HEK293 (cell line): Measurements from ENCODE around the gene PRICKLE3.

Experiments
- EGR2 ChIP-seq: fragments of 450-650 bp; formaldehyde crosslinking; IDR thresholded peaks from 2 replicates; pipeline ENCODE4 v1.5.1; 2016; ENCODE audit warnings: low read depth, missing biosample characterization, missing genetic modification characterization
- GLIS1 ChIP-seq: fragments of 450-650 bp; formaldehyde crosslinking; IDR thresholded peaks from 2 replicates; pipeline ENCODE4 v1.5.1; 2016; ENCODE audit warnings: missing biosample characterization, missing genetic modification characterization
- YY2 ChIP-seq: fragments of 450-650 bp; formaldehyde crosslinking; IDR thresholded peaks from 2 replicates; pipeline ENCODE4 v1.5.1; 2016; ENCODE audit warnings: missing biosample characterization, missing genetic modification characterization
- ZBTB11 ChIP-seq: fragments of 450-650 bp; formaldehyde crosslinking; conservative IDR thresholded peaks from 2 replicates; pipeline ENCODE4 v1.5.1; 2016; ENCODE audit warnings: low read depth, missing biosample characterization, missing genetic modification characterization
- ZNF138 ChIP-seq: fragments of 450-650 bp; formaldehyde crosslinking; IDR thresholded peaks from 2 replicates; pipeline ENCODE4 v1.5.1; 2016; ENCODE audit warnings: missing biosample characterization, missing genetic modification characterization, borderline replicate concordance
- ZNF501 ChIP-seq: fragments of 450-650 bp; formaldehyde crosslinking; IDR thresholded peaks from 2 replicates; pipeline ENCODE4 v1.5.1; 2016; ENCODE audit warnings: missing biosample characterization, missing genetic modification characterization
- ZNF768 ChIP-seq: fragments of 450-650 bp; formaldehyde crosslinking; IDR thresholded peaks from 2 replicates; pipeline ENCODE4 v1.5.1; 2018; ENCODE audit warnings: missing biosample characterization, mild to moderate bottlenecking, missing genetic modification characterization
- TF ChIP-seq, protein P1 (sequence below): fragments of 450-650 bp; formaldehyde crosslinking; IDR thresholded peaks from 2 replicates; pipeline ENCODE4 v1.5.1; 2016; ENCODE audit warnings: missing biosample characterization, missing genetic modification characterization
- TF ChIP-seq, protein P2 (sequence below): fragments of 450-650 bp; formaldehyde crosslinking; IDR thresholded peaks from 2 replicates; pipeline ENCODE4 v1.5.1; 2016; ENCODE audit warnings: missing biosample characterization, missing genetic modification characterization
- TF ChIP-seq, protein P3 (sequence below): fragments of 450-650 bp; formaldehyde crosslinking; IDR thresholded peaks from 2 replicates; pipeline ENCODE4 v1.5.1; 2016; ENCODE audit warnings: missing biosample characterization, missing genetic modification characterization
- TF ChIP-seq, protein P4 (sequence below): fragments of 450-650 bp; formaldehyde crosslinking; IDR thresholded peaks from 2 replicates; pipeline ENCODE4 v1.5.1; 2016; ENCODE audit warnings: missing biosample characterization, missing genetic modification characterization, borderline replicate concordance

DNA sequence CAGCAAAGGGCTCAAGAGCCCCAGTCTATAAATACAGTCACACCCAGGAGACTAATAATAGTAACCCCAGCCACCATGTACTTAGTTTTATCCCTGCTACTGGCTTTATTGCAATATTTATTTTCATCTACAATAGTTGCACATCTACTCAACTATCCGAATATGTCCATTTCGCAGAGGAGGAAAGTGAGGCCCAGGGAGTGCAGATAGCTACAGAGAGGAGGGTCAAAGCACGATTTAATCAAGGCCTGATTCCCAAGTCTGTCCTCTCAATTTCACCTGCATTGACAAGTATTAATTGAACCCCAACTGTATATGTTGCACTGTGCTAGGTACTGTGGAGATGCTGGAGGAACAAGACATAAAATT is 18.4 kb downstream of the PRICKLE3 start:
- no peak for TF ChIP-seq ZNF768 (tag by site-specific recombination)
- TF ChIP-seq, protein P1, sequence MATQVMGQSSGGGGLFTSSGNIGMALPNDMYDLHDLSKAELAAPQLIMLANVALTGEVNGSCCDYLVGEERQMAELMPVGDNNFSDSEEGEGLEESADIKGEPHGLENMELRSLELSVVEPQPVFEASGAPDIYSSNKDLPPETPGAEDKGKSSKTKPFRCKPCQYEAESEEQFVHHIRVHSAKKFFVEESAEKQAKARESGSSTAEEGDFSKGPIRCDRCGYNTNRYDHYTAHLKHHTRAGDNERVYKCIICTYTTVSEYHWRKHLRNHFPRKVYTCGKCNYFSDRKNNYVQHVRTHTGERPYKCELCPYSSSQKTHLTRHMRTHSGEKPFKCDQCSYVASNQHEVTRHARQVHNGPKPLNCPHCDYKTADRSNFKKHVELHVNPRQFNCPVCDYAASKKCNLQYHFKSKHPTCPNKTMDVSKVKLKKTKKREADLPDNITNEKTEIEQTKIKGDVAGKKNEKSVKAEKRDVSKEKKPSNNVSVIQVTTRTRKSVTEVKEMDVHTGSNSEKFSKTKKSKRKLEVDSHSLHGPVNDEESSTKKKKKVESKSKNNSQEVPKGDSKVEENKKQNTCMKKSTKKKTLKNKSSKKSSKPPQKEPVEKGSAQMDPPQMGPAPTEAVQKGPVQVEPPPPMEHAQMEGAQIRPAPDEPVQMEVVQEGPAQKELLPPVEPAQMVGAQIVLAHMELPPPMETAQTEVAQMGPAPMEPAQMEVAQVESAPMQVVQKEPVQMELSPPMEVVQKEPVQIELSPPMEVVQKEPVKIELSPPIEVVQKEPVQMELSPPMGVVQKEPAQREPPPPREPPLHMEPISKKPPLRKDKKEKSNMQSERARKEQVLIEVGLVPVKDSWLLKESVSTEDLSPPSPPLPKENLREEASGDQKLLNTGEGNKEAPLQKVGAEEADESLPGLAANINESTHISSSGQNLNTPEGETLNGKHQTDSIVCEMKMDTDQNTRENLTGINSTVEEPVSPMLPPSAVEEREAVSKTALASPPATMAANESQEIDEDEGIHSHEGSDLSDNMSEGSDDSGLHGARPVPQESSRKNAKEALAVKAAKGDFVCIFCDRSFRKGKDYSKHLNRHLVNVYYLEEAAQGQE (tag by site-specific recombination), result no peak
- no peak for TF ChIP-seq ZNF138 (tag by site-specific recombination)
- no peak for TF ChIP-seq ZNF501 (tag by site-specific recombination)
- TF ChIP-seq, protein P2, sequence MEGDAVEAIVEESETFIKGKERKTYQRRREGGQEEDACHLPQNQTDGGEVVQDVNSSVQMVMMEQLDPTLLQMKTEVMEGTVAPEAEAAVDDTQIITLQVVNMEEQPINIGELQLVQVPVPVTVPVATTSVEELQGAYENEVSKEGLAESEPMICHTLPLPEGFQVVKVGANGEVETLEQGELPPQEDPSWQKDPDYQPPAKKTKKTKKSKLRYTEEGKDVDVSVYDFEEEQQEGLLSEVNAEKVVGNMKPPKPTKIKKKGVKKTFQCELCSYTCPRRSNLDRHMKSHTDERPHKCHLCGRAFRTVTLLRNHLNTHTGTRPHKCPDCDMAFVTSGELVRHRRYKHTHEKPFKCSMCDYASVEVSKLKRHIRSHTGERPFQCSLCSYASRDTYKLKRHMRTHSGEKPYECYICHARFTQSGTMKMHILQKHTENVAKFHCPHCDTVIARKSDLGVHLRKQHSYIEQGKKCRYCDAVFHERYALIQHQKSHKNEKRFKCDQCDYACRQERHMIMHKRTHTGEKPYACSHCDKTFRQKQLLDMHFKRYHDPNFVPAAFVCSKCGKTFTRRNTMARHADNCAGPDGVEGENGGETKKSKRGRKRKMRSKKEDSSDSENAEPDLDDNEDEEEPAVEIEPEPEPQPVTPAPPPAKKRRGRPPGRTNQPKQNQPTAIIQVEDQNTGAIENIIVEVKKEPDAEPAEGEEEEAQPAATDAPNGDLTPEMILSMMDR (tag by site-specific recombination), result no peak
- no peak for TF ChIP-seq ZBTB11 (tag by site-specific recombination)
- TF ChIP-seq GLIS1, result no peak
- TF ChIP-seq EGR2, result no peak
- TF ChIP-seq, protein P3, sequence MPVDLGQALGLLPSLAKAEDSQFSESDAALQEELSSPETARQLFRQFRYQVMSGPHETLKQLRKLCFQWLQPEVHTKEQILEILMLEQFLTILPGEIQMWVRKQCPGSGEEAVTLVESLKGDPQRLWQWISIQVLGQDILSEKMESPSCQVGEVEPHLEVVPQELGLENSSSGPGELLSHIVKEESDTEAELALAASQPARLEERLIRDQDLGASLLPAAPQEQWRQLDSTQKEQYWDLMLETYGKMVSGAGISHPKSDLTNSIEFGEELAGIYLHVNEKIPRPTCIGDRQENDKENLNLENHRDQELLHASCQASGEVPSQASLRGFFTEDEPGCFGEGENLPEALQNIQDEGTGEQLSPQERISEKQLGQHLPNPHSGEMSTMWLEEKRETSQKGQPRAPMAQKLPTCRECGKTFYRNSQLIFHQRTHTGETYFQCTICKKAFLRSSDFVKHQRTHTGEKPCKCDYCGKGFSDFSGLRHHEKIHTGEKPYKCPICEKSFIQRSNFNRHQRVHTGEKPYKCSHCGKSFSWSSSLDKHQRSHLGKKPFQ, result no peak
- TF ChIP-seq, protein P4, sequence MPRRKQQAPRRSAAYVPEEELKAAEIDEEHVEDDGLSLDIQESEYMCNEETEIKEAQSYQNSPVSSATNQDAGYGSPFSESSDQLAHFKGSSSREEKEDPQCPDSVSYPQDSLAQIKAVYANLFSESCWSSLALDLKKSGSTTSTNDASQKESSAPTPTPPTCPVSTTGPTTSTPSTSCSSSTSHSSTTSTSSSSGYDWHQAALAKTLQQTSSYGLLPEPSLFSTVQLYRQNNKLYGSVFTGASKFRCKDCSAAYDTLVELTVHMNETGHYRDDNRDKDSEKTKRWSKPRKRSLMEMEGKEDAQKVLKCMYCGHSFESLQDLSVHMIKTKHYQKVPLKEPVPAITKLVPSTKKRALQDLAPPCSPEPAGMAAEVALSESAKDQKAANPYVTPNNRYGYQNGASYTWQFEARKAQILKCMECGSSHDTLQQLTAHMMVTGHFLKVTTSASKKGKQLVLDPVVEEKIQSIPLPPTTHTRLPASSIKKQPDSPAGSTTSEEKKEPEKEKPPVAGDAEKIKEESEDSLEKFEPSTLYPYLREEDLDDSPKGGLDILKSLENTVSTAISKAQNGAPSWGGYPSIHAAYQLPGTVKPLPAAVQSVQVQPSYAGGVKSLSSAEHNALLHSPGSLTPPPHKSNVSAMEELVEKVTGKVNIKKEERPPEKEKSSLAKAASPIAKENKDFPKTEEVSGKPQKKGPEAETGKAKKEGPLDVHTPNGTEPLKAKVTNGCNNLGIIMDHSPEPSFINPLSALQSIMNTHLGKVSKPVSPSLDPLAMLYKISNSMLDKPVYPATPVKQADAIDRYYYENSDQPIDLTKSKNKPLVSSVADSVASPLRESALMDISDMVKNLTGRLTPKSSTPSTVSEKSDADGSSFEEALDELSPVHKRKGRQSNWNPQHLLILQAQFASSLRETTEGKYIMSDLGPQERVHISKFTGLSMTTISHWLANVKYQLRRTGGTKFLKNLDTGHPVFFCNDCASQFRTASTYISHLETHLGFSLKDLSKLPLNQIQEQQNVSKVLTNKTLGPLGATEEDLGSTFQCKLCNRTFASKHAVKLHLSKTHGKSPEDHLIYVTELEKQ, result no peak
- no peak for TF ChIP-seq YY2 (tag by site-specific recombination)
